Stimulated activated CD4-positive, alpha-beta T cell treated with anti-CD3 and anti-CD28 coated beads, Interleukin-15, amount 100 ng/mL, for 24 hours (primary cell): ENCODE data around the gene UTP25.
"Not testable (repeated sequence)": the region's sequence is repeated elsewhere in the genome, so short reads cannot be mapped to it uniquely, and the experiment has no call there.

Experiments used
- DNase-seq: peaks from one replicate; pipeline ENCODE4 v3.0.0-alpha.2; 2020

Gene UTP25, protein sequence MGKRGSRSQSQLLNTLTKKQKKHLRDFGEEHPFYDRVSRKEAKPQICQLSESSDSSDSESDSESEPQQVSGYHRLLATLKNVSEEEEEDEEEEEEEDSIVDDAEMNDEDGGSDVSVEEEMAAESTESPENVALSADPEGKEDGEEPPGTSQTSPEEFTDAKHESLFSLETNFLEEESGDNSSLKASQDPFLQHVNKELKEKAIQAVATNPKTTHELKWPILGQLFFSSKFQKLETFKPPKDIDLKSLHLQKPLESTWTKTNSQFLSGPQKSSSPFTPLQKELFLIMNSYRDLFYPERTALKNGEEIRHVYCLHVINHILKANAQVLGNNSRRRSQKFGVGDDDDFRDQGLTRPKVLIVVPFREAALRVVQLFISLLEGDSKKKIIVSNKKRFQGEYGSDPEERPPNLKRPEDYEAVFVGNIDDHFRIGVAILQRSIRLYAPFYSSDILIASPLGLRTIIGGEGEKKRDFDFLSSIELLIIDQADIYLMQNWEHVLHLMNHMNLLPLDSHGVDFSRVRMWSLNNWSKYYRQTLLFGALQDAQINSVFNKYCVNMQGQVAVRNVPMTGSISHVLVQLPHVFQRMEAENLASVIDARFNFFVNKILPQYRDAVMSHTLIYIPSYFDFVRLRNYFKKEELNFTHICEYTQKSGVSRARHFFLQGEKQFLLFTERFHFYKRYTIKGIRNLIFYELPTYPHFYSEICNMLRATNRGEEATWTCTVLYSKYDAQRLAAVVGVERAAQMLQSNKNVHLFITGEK

DNA sequence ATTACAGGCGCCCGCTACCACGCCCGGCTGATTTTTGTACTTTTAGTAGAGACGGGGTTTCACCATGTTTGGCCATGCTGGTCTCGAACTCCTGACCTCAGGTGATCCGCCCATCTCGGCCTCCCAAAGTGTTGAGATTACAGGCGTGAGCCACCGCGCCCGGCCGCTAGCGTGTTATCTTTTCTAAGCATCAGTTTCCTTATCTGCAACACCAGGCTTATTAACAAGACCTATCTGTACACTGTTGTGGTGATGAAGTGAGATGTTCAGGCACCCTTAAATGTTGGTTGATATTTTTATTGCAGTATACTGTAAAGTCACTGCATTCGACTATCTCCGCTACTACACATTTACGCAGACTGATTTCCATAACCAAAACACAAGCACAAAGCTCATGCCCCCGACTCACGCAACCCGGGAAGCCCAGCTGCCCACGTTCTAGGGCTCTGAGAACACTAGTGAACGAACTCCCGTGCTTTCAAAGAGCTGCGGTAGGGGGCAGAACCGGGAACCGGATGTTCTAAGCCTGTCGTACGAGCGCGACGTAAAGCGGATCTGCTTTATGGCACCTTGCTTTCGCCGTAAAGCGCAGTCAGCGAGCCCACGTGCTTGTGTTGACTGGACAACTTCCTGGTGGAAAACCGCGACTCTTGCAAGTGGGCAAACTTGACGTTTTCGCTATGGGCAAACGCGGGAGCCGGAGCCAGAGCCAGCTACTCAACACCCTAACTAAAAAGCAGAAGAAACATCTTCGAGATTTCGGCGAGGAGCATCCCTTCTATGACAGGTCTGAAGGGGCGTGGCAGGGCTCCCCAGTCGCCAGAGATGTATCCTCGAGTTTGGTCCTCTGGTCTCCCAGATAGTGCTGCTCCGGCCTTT lies at the start of gene UTP25:
UTP25 (plus strand) TSS at position 589 of the 879 bp plus-strand sequence; CDS start at position 681, 92 bp downstream.
- DNase-seq: peak; percentile 95

DNA sequence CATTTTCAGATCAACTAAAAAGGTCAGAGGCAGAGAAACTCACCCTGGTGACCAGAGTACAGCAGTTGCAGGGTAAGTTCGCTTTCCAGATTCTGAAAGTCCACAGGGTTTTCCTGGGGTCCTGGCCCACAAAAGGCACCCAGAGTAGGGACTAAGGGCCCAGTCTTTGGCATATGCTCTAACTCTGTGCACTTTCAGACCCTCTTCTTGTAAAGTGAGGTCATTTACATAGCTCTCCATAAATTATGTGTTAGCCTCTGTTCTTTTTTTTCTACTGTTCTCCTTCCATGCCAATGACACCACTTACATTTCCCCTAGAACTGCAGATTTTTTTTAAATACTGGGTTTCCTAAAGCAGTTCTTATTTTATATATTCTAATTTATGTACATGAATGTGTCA lies 49.7 kb upstream of the UTP25 start:
- DNase-seq: no peak

DNA sequence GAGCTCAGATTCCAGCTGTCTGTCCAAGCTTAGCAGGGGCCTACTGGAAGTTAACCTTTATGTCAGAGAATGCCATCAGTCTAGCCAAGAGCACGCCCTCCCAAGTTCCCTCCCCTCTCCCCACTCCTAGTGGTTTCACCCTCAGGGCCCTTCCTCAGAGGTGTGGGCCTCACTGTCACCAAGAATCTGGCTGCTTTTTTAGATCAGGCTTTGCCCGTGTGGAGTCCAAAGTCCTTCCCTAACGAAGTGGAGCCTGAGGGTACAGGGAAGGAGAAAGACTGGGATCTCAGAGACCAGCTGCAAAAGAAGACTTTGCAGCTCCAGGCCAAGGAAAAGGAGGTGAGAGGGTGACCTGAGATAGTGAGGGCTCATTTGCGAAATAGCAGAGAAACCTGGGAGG lies 47.5 kb upstream of the UTP25 start:
- no peak for DNase-seq

DNA sequence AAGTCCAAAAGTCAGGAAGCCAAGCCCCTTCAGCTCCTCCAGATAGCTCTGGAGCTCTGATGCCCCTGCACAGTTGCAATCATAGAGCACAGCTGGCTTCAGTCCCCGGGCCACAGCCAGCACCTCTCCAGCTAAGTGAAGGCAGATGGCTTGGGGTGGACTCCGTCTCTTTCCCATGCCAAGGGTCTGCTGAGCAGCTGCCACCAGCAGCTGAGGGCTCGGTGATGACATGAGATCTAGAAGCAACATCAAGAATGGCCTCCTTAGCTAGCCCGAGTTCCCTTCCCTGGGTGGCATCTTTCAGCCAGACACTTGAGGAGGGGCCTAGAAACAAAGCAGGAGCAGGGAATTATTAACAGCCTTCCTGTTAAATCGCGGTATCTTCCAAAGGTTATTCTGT lies 44.4 kb upstream of the UTP25 start:
- DNase-seq: no peak

DNA sequence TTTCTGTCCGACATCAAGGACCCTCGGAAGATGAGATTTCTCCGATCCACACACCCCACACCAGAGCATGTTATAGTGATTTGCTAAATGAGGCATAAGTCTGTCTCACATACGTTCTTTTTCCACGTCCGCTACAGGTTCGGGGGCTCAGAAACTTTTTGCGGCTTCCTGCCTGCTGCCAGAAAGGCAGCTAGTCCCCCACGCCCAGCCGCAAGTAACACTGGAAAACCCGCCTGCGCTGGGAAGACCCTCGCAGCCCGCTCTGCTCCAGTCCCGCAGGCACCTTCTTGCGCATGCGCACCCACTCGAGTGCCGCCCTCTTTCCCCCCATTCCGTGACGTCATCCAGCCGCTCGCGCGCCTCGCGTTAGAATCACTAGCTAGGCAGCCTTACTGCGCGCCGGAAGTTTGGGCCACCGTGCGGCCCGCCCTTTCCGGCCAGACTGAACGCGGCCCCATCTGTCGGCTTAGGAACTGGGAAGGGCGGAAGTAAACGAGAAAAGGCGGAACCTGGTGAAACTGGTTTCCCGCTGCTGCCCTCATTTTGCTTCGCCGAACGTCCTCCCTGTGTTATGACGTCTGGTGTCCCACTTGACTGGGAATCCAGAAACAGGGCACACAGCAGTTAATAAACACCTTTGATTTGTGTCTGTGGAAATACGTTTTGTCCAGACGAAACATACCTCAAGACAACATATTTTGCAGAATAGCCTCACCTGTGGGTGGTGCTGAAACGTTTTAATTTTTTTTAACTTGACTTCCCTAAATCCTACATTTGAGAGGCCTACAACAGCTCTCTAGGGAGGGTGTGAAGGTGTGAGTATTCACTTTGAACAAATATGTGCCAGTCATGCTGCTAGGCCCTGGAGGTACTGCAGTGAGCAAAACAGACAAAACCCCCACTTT lies 43.3 kb upstream of the UTP25 start, which contains the start of gene C1orf74:
C1orf74 (minus strand) TSS at position 295 of the 905 bp plus-strand sequence. CDS start 925 bp downstream, outside the sequence.
- peak; percentile 99 for DNase-seq

DNA sequence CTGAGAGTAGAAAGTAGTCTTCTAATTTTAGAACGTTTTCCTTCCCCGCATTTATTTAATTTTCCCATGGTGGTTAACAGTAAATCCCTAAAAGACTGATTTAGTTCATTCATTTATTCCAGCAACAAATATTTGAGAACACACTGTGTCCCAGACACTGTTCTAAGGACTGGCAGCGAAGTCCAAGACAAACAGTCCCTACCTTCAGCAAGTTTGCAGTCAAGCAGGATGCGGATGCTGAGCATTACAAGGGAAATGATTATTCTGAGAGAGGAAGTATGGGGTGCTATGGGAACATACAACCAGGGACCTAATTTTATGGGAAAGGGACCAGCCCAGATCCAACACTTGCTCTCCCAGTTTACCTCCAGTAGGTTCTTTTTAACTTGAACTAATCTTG lies 42.2 kb upstream of the UTP25 start:
- DNase-seq: no peak

DNA sequence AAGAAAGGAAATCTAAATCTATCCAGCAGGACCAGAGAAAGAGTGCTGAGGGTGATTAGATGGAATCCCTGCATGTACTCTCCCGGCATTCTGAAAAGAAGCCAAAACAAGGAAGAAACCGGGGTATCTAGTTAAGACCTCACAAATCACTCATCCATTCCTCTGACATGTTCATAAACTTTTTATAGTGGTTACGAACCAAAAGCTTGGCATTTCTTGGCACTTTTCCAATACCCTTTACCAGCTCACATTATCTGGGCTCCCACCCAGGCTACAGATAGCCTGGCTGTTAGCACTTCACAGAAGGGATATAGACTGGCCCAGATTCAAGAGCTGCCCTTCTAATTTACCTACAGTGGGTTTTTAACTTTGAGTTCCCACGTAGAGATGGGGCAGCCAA lies 41.6 kb upstream of the UTP25 start:
- no peak for DNase-seq

DNA sequence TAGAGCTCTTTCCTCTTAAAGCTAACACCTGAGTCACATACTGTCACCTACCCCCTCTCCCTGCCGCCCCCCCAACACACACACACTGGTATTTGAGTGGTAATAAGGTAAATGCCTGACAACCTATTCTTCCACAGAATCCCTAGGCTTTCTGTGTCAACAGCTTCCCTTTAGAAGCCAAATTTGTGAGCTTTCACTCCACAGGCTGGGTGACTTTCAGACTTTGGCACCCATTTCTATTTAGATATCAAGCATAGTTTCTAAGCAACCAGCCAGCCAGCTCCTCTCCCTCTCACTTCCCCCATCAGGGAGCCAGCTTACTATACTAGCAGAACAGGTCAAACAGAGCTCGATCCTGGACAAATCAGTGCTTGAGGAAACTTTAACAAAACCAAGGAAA lies 40.2 kb upstream of the UTP25 start:
- DNase-seq: no peak

DNA sequence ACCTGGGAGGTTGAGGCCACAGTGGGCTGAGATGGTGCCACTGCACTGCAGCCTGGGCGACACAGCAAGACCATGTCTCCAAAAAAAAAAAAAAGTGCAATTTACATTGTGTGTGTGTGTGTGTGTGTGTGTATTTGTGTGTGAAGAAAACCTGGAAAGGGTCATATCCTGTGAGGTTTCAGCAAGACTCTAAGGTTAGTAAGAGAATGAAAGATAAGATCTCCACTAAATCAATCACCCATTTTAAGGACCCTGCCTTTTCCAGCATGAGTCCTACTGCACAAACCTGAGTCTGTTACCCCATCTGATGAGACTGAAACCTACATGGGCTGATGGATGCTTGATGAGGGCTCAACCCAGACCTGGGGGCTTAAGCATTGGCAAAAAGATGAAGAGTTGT lies 38.5 kb upstream of the UTP25 start:
- DNase-seq: no peak

DNA sequence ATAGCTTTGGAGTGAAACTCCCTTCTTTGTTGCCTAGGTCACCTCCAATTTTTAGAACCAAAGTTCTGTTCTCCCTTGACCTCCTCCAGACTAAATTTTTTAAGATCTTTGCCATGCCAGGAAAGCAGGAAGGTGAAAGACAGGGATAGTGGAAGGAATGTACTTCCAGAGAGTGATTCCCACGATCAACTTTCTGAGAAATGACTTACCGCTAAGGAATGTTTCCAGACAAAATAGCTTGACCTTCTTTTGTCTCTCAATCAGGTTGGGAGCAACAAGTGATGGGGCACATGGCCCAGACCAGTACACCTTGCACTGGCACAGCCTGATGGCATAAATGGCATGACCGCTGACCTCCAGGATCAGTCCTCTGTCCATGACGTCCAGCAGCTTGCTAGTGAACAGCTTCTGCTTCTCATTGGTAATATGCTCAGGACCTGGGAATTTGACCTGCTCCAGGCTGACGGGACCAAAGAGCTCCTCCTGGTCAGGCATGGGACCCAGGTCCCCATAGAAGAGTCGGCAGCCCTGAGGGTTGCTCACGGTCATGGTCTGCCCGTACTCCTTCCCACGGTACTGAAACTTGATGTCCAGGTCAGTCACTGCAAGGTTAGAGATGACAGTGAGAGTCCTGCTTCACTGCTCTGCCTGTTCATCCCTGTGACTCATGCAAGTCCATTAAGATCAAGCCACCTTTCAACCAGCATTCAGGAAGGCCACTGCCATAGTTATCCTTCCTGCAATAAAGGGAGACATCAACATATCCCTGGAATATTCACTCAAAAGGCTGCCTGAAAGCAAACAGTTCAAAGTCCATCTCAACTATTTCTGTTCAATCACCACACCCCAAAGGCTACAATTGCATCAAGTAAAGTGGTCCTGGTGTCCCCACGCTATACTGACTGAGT lies 37.2 kb upstream of the UTP25 start:
- no peak for DNase-seq

DNA sequence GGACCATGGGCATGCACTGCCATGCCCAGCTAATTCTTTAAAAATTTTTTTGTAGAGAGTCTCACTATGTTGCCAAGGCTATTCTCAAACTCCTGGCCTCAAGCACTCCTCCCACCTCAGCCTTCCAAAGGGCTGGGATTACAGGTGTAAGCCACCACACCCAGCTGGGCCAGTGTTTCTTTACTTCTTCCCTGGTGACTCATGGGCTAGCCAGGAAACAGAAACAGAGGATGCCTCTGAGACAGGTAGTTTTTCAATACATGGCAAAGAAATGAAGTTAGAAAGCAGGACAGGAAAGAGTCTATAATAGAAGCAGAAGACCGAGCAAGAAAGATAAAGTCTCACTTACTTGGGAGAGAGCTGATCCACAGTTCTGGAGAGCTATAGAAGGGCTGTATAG lies 35.9 kb upstream of the UTP25 start:
- no peak for DNase-seq

DNA sequence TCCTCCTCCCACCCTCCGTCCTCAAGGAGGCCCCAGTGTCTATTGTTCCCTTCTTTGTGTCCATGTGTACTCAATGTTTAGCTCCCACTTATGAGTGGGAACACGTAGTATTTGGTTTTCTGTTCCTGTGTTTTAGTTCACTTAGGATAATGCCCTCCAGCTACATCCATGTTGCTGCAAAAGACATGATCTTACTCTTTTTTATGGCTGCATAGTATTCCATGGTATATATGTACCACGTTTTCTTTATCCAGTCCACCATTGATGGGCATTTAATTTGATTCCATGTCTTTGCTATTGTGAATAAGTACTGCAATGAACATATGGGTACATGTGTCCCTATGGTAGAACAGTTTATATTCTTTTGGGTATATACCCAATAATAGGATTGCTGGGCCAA lies 34.1 kb upstream of the UTP25 start:
- not testable (repeated sequence) for DNase-seq

DNA sequence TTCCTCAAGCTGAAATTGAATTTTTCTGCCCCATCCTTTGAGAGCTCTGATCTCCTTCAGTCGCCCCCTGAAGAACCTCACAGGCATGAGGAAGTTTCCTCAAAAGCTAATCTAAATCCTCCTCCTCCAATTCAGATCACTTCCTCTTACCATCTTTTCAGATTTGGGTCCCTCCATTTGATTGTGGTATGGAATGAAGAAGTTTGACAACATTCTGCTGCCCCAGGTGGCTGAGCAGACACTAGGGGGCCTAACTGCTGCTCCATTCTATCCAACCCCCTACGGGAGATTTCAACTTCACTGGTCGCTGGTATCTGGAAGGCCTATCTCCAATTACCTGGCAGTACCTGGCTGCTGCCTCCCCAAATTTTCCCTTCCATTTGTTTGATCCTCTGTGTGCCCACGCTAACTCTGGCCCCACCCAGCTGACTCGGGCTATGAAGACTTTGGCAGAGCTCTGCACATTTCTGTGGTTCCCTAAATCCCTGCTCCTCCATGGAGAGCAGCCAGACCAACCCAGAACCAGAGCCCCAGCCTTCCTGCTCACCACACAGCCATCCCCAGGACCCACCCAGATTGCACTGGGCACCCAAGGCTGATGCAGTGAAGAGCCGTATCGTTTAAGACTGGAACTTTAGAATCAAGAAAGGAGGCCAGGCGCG lies 29.7 kb upstream of the UTP25 start:
- DNase-seq: no peak

DNA sequence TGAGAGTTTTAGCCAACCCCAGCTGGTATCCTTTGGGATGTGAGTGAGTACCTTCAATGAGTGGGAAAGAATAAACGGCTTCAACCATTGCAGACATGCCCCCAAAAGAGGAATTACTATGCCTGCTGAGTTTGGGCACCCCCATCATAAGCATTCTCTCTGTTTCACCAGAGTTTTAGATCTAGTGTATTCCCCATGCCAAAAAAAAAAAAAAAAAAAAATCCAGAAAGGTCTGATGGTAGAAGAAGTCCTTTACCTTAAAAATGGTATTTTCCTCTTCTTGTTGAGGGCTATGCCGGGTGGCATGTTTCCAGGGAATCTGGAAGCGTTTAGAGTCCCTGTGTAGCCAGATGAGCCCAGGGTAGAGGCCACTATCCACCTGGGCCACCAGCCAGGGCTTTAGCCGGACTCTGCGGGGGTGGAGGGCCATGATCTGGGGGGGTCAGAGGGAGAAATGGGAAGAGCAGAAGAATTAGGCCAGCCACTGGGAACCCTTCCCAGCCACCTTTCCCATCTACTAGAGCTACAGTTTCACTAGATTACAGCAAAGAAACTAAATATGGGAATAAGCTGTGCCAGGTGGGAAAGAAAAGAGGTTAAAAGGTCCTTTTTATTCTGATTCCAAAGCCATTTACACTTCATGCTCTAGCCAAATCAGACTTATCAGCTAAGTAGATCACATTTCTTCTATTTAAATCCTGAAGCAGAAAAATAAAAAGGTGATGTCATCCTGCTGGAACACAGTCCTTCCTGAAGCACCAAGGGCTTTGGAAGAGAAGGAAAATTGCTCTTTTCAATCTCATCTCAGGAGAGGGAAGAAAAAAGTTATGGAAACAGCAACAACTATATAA lies 26.6 kb upstream of the UTP25 start:
- DNase-seq: no peak

DNA sequence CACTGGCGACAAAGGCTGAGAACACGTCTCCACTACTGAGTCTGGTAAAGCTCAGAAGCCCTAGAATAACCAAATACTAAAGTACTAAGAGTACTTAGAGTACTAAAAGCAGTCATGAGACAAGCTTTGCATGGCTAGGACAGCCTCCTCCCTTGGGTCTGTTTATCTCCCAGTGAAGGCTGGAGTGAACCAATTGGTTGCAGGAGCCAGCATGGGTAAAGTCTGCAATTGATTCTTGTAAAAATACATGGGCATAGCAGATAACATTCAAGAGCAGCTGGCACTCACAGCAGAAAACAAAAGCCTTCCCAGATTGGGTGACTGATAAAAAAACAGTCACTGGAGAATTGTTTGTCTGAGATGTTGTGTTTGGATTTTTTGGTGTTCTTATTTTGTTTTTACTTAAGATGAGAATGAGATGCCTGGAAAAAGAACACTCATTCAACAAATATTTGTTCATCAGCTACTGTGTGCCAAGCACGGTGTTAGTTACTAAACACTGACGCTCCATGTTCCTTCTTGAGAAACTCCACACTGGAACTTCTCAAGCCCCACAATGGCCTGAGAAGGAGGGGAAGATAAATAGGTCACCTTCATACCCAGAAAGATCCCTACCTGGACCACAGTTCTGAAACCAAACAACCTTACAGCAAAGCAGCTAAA lies 25.5 kb upstream of the UTP25 start:
- DNase-seq: no peak

DNA sequence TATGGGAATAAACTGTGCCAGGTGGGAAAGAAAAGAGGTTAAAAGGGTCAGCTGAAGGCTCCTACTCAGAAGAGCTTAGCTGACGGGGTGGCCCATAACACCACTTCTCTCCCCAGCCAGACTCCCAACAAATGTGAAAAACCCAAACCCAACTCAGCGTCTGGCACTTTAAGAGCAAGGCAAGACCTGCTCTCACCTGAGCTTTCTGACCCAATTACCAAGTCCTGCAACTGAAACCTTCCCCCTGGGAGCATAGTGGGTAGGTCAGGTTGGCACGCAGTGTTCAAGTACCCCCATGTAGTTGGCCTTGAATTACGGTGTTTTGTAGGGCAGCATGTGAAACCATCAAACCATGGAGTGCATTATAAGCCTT lies 25.0 kb upstream of the UTP25 start:
- DNase-seq: no peak

DNA sequence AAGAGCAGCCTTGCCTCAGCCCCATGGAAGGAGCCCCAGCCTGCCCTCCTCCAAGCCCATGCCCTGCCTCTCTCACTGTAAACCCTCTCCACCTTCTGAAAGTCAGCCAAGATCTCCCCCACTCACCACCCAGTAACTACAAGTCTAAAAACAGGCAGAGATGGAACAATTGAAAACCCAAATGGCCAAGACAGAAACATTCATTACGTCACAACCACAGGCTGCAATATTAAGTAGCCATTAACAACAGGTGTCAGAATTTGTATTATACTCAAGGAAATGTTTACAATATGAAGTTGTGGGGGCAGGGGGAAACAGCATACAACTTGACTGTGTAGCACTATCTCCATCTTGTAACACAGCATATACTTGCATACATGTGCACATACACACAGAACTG lies 24.2 kb upstream of the UTP25 start:
- no peak for DNase-seq

DNA sequence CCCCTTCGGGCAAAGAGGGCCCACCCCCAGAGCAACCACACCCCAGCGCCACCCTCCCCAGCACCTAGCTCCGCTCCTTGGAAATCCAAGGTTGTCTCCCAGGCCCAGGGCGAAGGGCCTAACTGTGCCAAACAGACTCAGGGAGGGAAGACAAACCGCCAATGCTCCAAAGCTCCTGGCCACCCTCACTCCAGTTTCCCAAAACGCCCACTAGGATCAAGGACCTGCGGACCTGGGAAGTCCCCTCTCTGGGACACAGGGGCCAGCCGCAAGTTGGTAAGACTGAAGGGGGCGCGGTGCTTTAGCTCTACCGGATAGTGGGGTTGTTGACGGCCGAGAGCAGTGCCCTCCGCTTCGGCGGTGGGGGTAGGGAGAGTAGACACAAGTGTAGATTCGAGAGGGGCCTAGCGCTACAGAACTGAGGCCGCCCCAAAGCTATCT lies 22.4 kb upstream of the UTP25 start:
- DNase-seq: no peak
